ENCODE data around the gene KLRF1.

DNA sequence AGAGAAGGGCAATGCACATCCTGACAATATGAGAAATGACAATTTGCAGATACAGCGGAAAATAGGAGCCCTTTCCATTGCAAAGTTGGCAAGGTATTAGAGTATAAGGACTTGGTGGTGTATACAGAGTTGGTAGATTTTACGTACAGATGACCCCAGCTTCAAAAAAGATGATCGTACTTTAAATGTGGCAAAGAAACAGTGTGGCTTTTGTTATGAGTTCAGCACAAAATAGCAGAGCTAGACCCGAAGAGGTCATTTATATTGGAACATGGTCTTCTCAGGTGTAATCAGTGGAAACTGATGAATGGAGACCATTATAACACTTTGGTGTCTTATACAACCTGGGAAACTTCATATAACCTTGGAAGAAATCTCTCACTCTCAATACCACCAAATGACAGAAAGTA, 39.6 kb downstream of the KLRF1 start:
- TF ChIP-seq EZH2 (IDR thresholded peaks at IDR 0.05) (no peak), POLR2AphosphoS5 (IDR thresholded peaks at IDR 0.05; ENCODE audit: borderline replicate concordance, low read depth, low read length) (no peak)
